SK-N-SH (cell line): ENCODE data around the gene DDX41. TPM values are rescaled to one million over a fixed set of nuclear protein-coding genes. Genes with fewer than 3 reads are reported as not detected.

Experiments used
- CTCF ChIA-PET: fragments of 300-600, 350-600 bp; formaldehyde crosslinking; extraction: SDS; loops from one replicate; lab custom pipeline; 2021; lab: Yijun Ruan, JAX
- POLR2A ChIA-PET: fragments of 350-600 bp; sonication (Branson Sonifier 250); formaldehyde crosslinking; extraction: SDS; loops from one replicate; lab custom pipeline; 2020; ENCODE audit warnings: antibody characterized with exemption, inconsistent platforms; lab: Yijun Ruan, JAX
- DNase-seq: peaks from one replicate; pipeline ENCODE4 v3.0.0; 2012
- H2AFZ ChIP-seq: fragments of 200-600 bp; sonication (generic); 2 replicates; pipeline ENCODE4 v1.8.1; 2016; ENCODE audit warnings: antibody characterized with exemption, mild to moderate bottlenecking, low read depth
- H3F3A ChIP-seq: fragments of 200-600 bp; sonication (generic); replicated peaks from 2 replicates; pipeline ENCODE3; 2016; ENCODE audit warnings: antibody characterized with exemption, mild to moderate bottlenecking; ENCODE audit not compliant: insufficient read depth
- H3K27ac ChIP-seq, 2 experiments: fragments of 200-500 bp in 1 of 2; fragments of 200-600 bp in 1 of 2; sonication (Bioruptor generic) in 1 of 2; sonication (generic), shearing (Covaris generic) in 1 of 2; 2 replicates each; pipeline versions ENCODE4 v1.5.1 to v1.6.1; 2014 to 2016; ENCODE audit warnings: low read depth in 2 of 2, inconsistent platforms in 1 of 2, low read length in 1 of 2, mild to moderate bottlenecking in 1 of 2, mixed read lengths in 1 of 2
- H3K27me3 ChIP-seq: fragments of 200-600 bp; sonication (generic), shearing (Covaris generic); 2 replicates; pipeline ENCODE4 v1.6.1; 2016; ENCODE audit warnings: mixed run types; ENCODE audit not compliant: insufficient read depth
- H3K36me3 ChIP-seq, 2 experiments: fragments of 200-500 bp in 1 of 2; fragments of 200-600 bp in 1 of 2; sonication (Bioruptor generic) in 1 of 2; sonication (generic) in 1 of 2; replicated peaks in 1 of 2; 2 replicates each; pipeline versions ENCODE3 to v1.5.1; 2014 to 2016; ENCODE audit warnings: low read length in 1 of 2, mild to moderate bottlenecking in 1 of 2; ENCODE audit not compliant: insufficient read depth in 2 of 2, control insufficient read depth in 1 of 2
- H3K4me1 ChIP-seq, 2 experiments: fragments of 200-500 bp in 1 of 2; fragments of 200-600 bp in 1 of 2; sonication (Bioruptor generic) in 1 of 2; sonication (generic), shearing (Covaris generic) in 1 of 2; 2 replicates each; pipeline versions ENCODE4 v1.5.1 to v1.6.1; 2014 to 2016; ENCODE audit warnings: low read depth in 1 of 2, low read length in 1 of 2, mixed run types in 1 of 2; ENCODE audit not compliant: insufficient read depth in 2 of 2, control insufficient read depth in 1 of 2
- H3K4me2 ChIP-seq: fragments of 200-600 bp; sonication (generic), shearing (Covaris generic); 2 replicates; pipeline ENCODE4 v1.6.1; 2017; ENCODE audit warnings: mixed run types
- H3K4me3 ChIP-seq, 2 experiments: fragments of 200-500 bp in 1 of 2; fragments of 200-600 bp in 1 of 2; sonication (Bioruptor generic) in 1 of 2; sonication (generic), shearing (Covaris generic) in 1 of 2; 2 replicates each; pipeline versions ENCODE4 v1.5.1 to v1.8.1; 2014 to 2016; ENCODE audit warnings: low read depth in 2 of 2, inconsistent platforms in 1 of 2, low read length in 1 of 2, mild to moderate bottlenecking in 1 of 2, mixed read lengths in 1 of 2, moderate library complexity in 1 of 2
- H3K79me2 ChIP-seq: fragments of 200-600 bp; sonication (generic); 2 replicates; pipeline ENCODE4 v1.8.1; 2017; ENCODE audit warnings: mild to moderate bottlenecking; ENCODE audit not compliant: insufficient read depth
- H3K9ac ChIP-seq: fragments of 200-600 bp; sonication (generic); 2 replicates; pipeline ENCODE4 v1.6.1; 2017; ENCODE audit warnings: mixed run types
- H3K9me2 ChIP-seq: fragments of 200-600 bp; sonication (generic); 2 replicates; pipeline ENCODE4 v1.6.1; 2017; ENCODE audit warnings: mixed run types
- H3K9me3 ChIP-seq: fragments of 200-600 bp; sonication (generic); 2 replicates; pipeline ENCODE4 v1.6.1; 2017; ENCODE audit warnings: mixed run types, mild to moderate bottlenecking, moderate library complexity
- H4K20me1 ChIP-seq: fragments of 200-600 bp; sonication (generic); 2 replicates; pipeline ENCODE4 v1.6.1; 2017; ENCODE audit warnings: mild to moderate bottlenecking, mixed run types; ENCODE audit not compliant: insufficient read depth
- FOSL2 ChIP-seq: IDR thresholded peaks from 2 replicates; pipeline ENCODE4 v1.4.0; 2012; ENCODE audit warnings: low read depth, mild to moderate bottlenecking, moderate library complexity, borderline replicate concordance
- FOXJ3 ChIP-seq: sonication (generic); formaldehyde crosslinking; IDR thresholded peaks from 2 replicates; pipeline ENCODE4 v1.5.1; 2020; ENCODE audit warnings: mild to moderate bottlenecking, missing genetic modification reagents
- GABPA ChIP-seq: IDR thresholded peaks from 2 replicates; pipeline ENCODE4 v1.4.0; 2012; ENCODE audit warnings: low read depth, mild to moderate bottlenecking
- IRF3 ChIP-seq: fragments of 150-350 bp; IDR thresholded peaks from 2 replicates; pipeline ENCODE4 v1.6.1; 2016; ENCODE audit warnings: mild to moderate bottlenecking, low read depth, low read length
- JUND ChIP-seq: IDR thresholded peaks from 2 replicates; pipeline ENCODE4 v1.4.0; 2012
- MAX ChIP-seq: IDR thresholded peaks from 2 replicates; pipeline ENCODE4 v1.4.0; 2012; ENCODE audit warnings: low read depth
- MEF2A ChIP-seq: IDR thresholded peaks from 2 replicates; pipeline ENCODE4 v1.4.0; 2012; ENCODE audit warnings: low read depth, borderline replicate concordance
- MXI1 ChIP-seq: IDR thresholded peaks from 2 replicates; pipeline ENCODE4 v1.6.1; 2012; ENCODE audit warnings: mild to moderate bottlenecking, low read depth, low read length, improper control_type of control experiment
- NFIC ChIP-seq: IDR thresholded peaks from 2 replicates; pipeline ENCODE4 v1.4.0; 2012; ENCODE audit warnings: borderline replicate concordance
- NRF1 ChIP-seq: IDR thresholded peaks from 2 replicates; pipeline ENCODE4 v1.6.1; 2012; ENCODE audit warnings: low read depth, mild to moderate bottlenecking, low read length
- POLR2AphosphoS5 ChIP-seq: IDR thresholded peaks from 2 replicates; pipeline ENCODE4 v1.6.1; 2012; ENCODE audit warnings: low read depth, low read length
- RFX5 ChIP-seq: IDR thresholded peaks from 2 replicates; pipeline ENCODE4 v1.6.1; 2012; ENCODE audit warnings: mild to moderate bottlenecking, improper control_type of control experiment, low read length
- SMC3 ChIP-seq: IDR thresholded peaks from 2 replicates; pipeline ENCODE4 v1.6.1; 2012; ENCODE audit warnings: low read depth, low read length, improper control_type of control experiment
- TAF1 ChIP-seq: IDR thresholded peaks from 2 replicates; pipeline ENCODE4 v1.6.1; 2012; ENCODE audit warnings: low read depth, mild to moderate bottlenecking, low read length, moderate library complexity, borderline replicate concordance
- TEAD4 ChIP-seq: IDR thresholded peaks from 2 replicates; pipeline ENCODE4 v1.4.0; 2012; ENCODE audit warnings: mild to moderate bottlenecking, borderline replicate concordance; ENCODE audit not compliant: insufficient read depth
- USF1 ChIP-seq: IDR thresholded peaks from 2 replicates; pipeline ENCODE4 v1.4.0; 2012; ENCODE audit warnings: low read depth, borderline replicate concordance
- WGBS: methylation state at CpG from one replicate; pipeline ENCODE4 v1.1.6; 2017; ENCODE audit warnings: low lambda C conversion rate; 5-methylcytosine and 5-hydroxymethylcytosine counted together
- polyA plus RNA-seq, 3 experiments: library from polyadenylated mRNA; depleted of rRNA; stranded (reverse); fragments of >200 nt; gene quantifications; 2 replicates each; pipeline ENCODE4 v1.2.3, GENCODE V29; 2012

Gene DDX41
- polyA plus RNA-seq, 1 of the 3 experiments (the other 2 are of a cell fraction) = 176 TPM

GRCh38 chr5:177515580-177515979 lies 1.2 kb downstream of the DDX41 start (continued):
- TF ChIP-seq FOSL2 = no peak
- TF ChIP-seq MEF2A = no peak
- TF ChIP-seq USF1 = no peak
- TF ChIP-seq IRF3 = no peak

- H3K27me3 ChIP-seq = no peaks in the 10 kb centered on the region
- CTCF ChIA-PET = interaction anchor here (1.2 to 8.8 kb wide), 3 partner anchors 13 to 60 kb away, joined by 3 to 80 read pairs (median 9); no protein-coding TSS in a partner anchor
- H3K4me3 ChIP-seq = no peak overlapping the region
- H3F3A ChIP-seq = peaks cover 7% of the 10 kb centered on the region
- peaks cover 6 to 15% of the 10 kb centered on the region in 2 experiments; a peak in 2 of 4 replicates for H3K4me1 ChIP-seq
- no peak overlapping the region for H3K9ac ChIP-seq
- no peak overlapping the region for H3K4me2 ChIP-seq
- H3K79me2 ChIP-seq = peaks cover 32% of the 10 kb centered on the region
- no peak overlapping the region for H2AFZ ChIP-seq
- TF ChIP-seq NFIC (no peak), IRF3 (no peak), MEF2A (no peak), NRF1 (no peak), FOXJ3 (CRISPR knock-in tag) (no peak), MAX (no peak), USF1 (no peak), TAF1 (no peak), SMC3 (no peak), JUND (no peak), GABPA (no peak), MXI1 (no peak), TEAD4 (no peak), RFX5 (no peak), POLR2AphosphoS5 (no peak)
- POLR2A ChIA-PET = interaction anchor here (1.0 kb wide), 1 partner anchor 8 kb away, joined by 4 read pairs; no protein-coding TSS in a partner anchor
- no peak overlapping the region for H3K27ac ChIP-seq
- no peaks in the 10 kb centered on the region for H3K9me3 ChIP-seq
- H4K20me1 ChIP-seq = no peaks in the 10 kb centered on the region
- no peaks in the 10 kb centered on the region for H3K9me2 ChIP-seq
- WGBS = 100% methylated on average over 2 of the region's 11 CpGs
- DNase-seq = no peak
- H3K36me3 ChIP-seq = peaks cover 23 to 60% of the 10 kb centered on the region in 2 experiments
These were observed 2.2 kb downstream of the DDX41 start for GRCh38 chr5:177514541-177514940.
